Measurements from ENCODE around the gene PPME1. TPM values are rescaled to one million over a fixed set of nuclear protein-coding genes. Genes with fewer than 3 reads are reported as not detected.

PPME1 gene
- polyA plus RNA-seq, 3 donors, result 5.2 to 12.2 (median 8.9) TPM

DNA sequence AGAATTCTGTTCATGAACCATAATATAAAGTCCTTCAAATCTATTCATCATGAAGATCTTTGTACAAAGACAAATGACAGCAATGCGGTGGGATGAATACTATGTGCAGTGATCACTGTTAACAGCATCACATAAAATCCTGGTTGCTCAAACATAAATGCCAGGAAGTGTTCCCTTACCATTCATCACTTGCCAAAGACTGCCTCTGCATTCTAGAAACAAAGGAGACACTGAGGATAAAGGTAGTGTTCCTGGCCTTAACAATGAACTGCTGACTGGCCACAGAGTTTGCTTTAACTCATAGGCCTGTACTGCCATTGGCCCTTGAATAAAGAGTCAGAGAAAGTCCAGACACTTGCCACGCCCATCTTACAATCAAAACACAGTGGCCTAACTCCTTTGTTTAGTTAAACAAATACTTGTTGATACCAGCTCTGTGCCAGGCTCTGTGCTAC, 29.8 kb upstream of the PPME1 start:
- TF ChIP-seq, protein P1, sequence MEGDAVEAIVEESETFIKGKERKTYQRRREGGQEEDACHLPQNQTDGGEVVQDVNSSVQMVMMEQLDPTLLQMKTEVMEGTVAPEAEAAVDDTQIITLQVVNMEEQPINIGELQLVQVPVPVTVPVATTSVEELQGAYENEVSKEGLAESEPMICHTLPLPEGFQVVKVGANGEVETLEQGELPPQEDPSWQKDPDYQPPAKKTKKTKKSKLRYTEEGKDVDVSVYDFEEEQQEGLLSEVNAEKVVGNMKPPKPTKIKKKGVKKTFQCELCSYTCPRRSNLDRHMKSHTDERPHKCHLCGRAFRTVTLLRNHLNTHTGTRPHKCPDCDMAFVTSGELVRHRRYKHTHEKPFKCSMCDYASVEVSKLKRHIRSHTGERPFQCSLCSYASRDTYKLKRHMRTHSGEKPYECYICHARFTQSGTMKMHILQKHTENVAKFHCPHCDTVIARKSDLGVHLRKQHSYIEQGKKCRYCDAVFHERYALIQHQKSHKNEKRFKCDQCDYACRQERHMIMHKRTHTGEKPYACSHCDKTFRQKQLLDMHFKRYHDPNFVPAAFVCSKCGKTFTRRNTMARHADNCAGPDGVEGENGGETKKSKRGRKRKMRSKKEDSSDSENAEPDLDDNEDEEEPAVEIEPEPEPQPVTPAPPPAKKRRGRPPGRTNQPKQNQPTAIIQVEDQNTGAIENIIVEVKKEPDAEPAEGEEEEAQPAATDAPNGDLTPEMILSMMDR (IDR thresholded peaks at IDR 0.05), result no peak
- Histone ChIP-seq H2AFZ (ENCODE audit: insufficient read depth, low read depth, low read length, poor library complexity, severe bottlenecking) (no peak overlapping the region), H4K20me1 (ENCODE audit: insufficient read depth, low read length) (no peaks in the 10 kb centered on the region), H3K27me3 (ENCODE audit: control insufficient read depth in 2 of 2, insufficient read depth in 2 of 2, low read length in 2 of 2) (no peaks in the 10 kb centered on the region), H3K36me3 (replicated peaks in 1 of 2; ENCODE audit: control insufficient read depth in 1 of 2, insufficient read depth in 2 of 2, low read length in 2 of 2) (peaks cover 15 to 26% of the 10 kb centered on the region in 2 donors), H3K27ac (ENCODE audit: low read depth in 1 of 2, low read length in 2 of 2) (no peak overlapping the region), H3K79me2 (ENCODE audit: insufficient read depth, low read length) (no peaks in the 10 kb centered on the region), H3K9me3 (replicated peaks in 1 of 2; ENCODE audit: control insufficient read depth in 1 of 2, insufficient read depth in 1 of 2, low read length in 2 of 2) (no peaks in the 10 kb centered on the region), H3K4me1 (ENCODE audit: control insufficient read depth in 1 of 2, insufficient read depth in 2 of 2, low read length in 2 of 2) (no peaks in the 10 kb centered on the region), H3K4me3 (replicated peaks in 1 of 3; ENCODE audit: low read depth in 2 of 3, low read length in 3 of 3) (no peak overlapping the region), H3K9ac (ENCODE audit: insufficient read depth, low read length, poor library complexity, severe bottlenecking) (no peak overlapping the region), H3K4me2 (replicated peaks; ENCODE audit: extremely low read depth, low read length, poor library complexity, severe bottlenecking) (no peak overlapping the region)
- Mint-ChIP-seq H3K4me3 (no peak overlapping the region), H3K27me3 (ENCODE audit: low read depth in 3 of 3) (no peaks in the 10 kb centered on the region), H3K27ac (no peak overlapping the region), H3K9me3 (peaks cover 0 to 4% (median 0%) of the 10 kb centered on the region in 7 donors), H3K4me1 (no peaks in the 10 kb centered on the region), H3K36me3 (peaks cover 33 to 35% of the 10 kb centered on the region in 2 donors)
- 100% methylated on average over 1 of the region's 2 CpGs for WGBS (ENCODE audit: insufficient coverage)
- no peak for DNase-seq
- intact Hi-C loops (cut with micrococcal nuclease), result no loop called here

- H3K36me3 Mint-ChIP-seq, result peaks cover 29 to 30% of the 10 kb centered on the region in 2 donors
- WGBS (ENCODE audit: insufficient coverage), result no CpG with 5 or more reads among the region's 3 CpGs
- no peak overlapping the region for H3K4me2 ChIP-seq (replicated peaks; ENCODE audit: extremely low read depth, low read length, poor library complexity, severe bottlenecking)
Observed at GRCh38 chr11:74141908-74142307, 29.2 kb upstream of the PPME1 start.

More at GRCh38 chr11:74141908-74142307, 29.2 kb upstream of the PPME1 start:
- Histone ChIP-seq H3K79me2 (ENCODE audit: insufficient read depth, low read length) (no peaks in the 10 kb centered on the region), H3K9me3 (replicated peaks in 1 of 2; ENCODE audit: control insufficient read depth in 1 of 2, insufficient read depth in 1 of 2, low read length in 2 of 2) (no peaks in the 10 kb centered on the region), H3K4me1 (ENCODE audit: control insufficient read depth in 1 of 2, insufficient read depth in 2 of 2, low read length in 2 of 2) (no peaks in the 10 kb centered on the region), H3K27ac (ENCODE audit: low read depth in 1 of 2, low read length in 2 of 2) (no peak overlapping the region), H3K36me3 (replicated peaks in 1 of 2; ENCODE audit: control insufficient read depth in 1 of 2, insufficient read depth in 2 of 2, low read length in 2 of 2) (peaks cover 11 to 22% of the 10 kb centered on the region in 2 donors), H3K4me3 (replicated peaks in 1 of 3; ENCODE audit: low read depth in 2 of 3, low read length in 3 of 3) (no peak overlapping the region), H3K27me3 (ENCODE audit: control insufficient read depth in 2 of 2, insufficient read depth in 2 of 2, low read length in 2 of 2) (no peaks in the 10 kb centered on the region), H4K20me1 (ENCODE audit: insufficient read depth, low read length) (no peaks in the 10 kb centered on the region), H3K9ac (ENCODE audit: insufficient read depth, low read length, poor library complexity, severe bottlenecking) (no peak overlapping the region), H2AFZ (ENCODE audit: insufficient read depth, low read depth, low read length, poor library complexity, severe bottlenecking) (no peak overlapping the region)
- DNase-seq, result no peak
- intact Hi-C loops (cut with micrococcal nuclease), result no loop called here
- Mint-ChIP-seq H3K27ac (no peak overlapping the region), H3K4me3 (no peak overlapping the region), H3K27me3 (ENCODE audit: low read depth in 3 of 3) (no peaks in the 10 kb centered on the region), H3K4me1 (no peaks in the 10 kb centered on the region), H3K9me3 (peaks cover 0 to 4% (median 0%) of the 10 kb centered on the region in 7 donors)
- TF ChIP-seq, protein P1 (IDR thresholded peaks at IDR 0.05), result no peak

All from CD14-positive monocyte (primary cell).